Lower leg skin (tissue), 4 donors: Measurements from ENCODE around the gene ADGRG4. TPM values are rescaled to one million over a fixed set of nuclear protein-coding genes. Genes with fewer than 3 reads are reported as not detected.

ENCODE experiments used
- DNase-seq, 2 donors: peaks; one replicate each; pipeline ENCODE4 v3.0.0-alpha.2; 2019; ENCODE audit warnings: low spot score in 2 of 2
- H3K4me3 ChIP-seq: fragments of 200-600 bp; sonication (generic); 2 replicates; pipeline ENCODE4 v1.5.1; 2017; ENCODE audit warnings: mild to moderate bottlenecking, low read depth; ENCODE audit not compliant: poor library complexity, severe bottlenecking
- CTCF ChIP-seq, 3 donors: fragments of 450-650 bp; IDR thresholded peaks; one replicate each; pipeline ENCODE4 v1.5.1; 2016; ENCODE audit warnings: antibody characterized with exemption in 3 of 3, mild to moderate bottlenecking in 3 of 3, moderate library complexity in 2 of 3
- POLR2A ChIP-seq, 2 donors: fragments of 450-650 bp; IDR thresholded peaks; one replicate each; pipeline ENCODE4 v1.6.1; 2016 to 2017; ENCODE audit warnings: antibody characterized with exemption in 2 of 2, mild to moderate bottlenecking in 1 of 2, moderate library complexity in 1 of 2
- WGBS, 2 donors: methylation state at CpG; one replicate each; pipeline ENCODE4 v1.1.5; 2018; 5-methylcytosine and 5-hydroxymethylcytosine counted together
- intact Hi-C: fragments of 100-400 bp; cut with DNase I; formaldehyde crosslinking; loops from one replicate; pipeline ENCODE4 v1.15.0; 2023; ENCODE audit warnings: low total_unique reads
- total RNA-seq, 4 donors: library from RNA; depleted of rRNA; stranded (reverse); fragments of >200 nt; gene quantifications; one replicate each; pipeline ENCODE4 v1.1.0, GENCODE V29; 2016

Gene ADGRG4
- total RNA-seq, 4 donors from 2014 or later: not detected

- WGBS, 2 donors: 42 to 57% methylated on average over 1 to 2 of the region's 2 CpGs
- intact Hi-C loops: no loop called here
- TF ChIP-seq POLR2A (IDR thresholded peaks at IDR 0.05) (no peak), CTCF (IDR thresholded peaks at IDR 0.05) (no peak)
- no peak overlapping the region for H3K4me3 ChIP-seq
- no peak for DNase-seq
Measured at GRCh38 chrX:136291824-136292223, 8.9 kb upstream of the ADGRG4 start.

- 45 to 55% methylated on average over 2 of the region's 2 CpGs for WGBS, 2 donors
- DNase-seq: no peak
- H3K4me3 ChIP-seq: no peak overlapping the region
- intact Hi-C loops: no loop called here
- no peak for TF ChIP-seq CTCF (IDR thresholded peaks at IDR 0.05)
- no peak for TF ChIP-seq POLR2A (IDR thresholded peaks at IDR 0.05)
Measured at GRCh38 chrX:136292656-136293055, 8.1 kb upstream of the ADGRG4 start.

- intact Hi-C loops: loop anchor here (5.0 kb wide), 1 partner anchor 1212 kb away; no protein-coding TSS in a partner anchor
- H3K4me3 ChIP-seq: no peak overlapping the region
- no peak for DNase-seq
- WGBS, 2 donors: 76 to 79% methylated on average over 8 of the region's 8 CpGs
- TF ChIP-seq POLR2A (IDR thresholded peaks at IDR 0.05) (no peak), CTCF (IDR thresholded peaks at IDR 0.05) (no peak)
Measured at GRCh38 chrX:136295380-136295779, 5.4 kb upstream of the ADGRG4 start.

DNA sequence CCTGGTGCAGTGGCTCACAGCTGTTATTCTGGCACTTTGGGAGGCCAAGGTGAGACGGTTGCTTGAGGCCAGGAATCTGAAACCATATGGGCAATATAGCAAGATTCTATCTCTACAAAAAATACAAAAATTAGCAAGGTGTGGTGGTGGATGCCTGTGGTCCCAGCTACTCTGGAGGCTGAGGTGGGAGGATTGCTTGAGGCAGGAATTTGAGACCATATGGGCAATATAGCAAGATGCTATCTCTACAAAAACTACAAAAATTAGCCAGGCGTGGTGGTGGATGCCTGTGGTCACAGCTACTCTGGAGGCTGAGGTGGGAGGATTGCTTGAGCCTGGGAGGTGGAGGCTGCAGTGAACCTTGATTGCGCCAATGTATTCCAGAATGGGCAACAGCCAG is 2.3 kb downstream of the ADGRG4 start:
- intact Hi-C loops: no loop called here
- 71 to 77% methylated on average over 3 of the region's 3 CpGs for WGBS, 2 donors
- TF ChIP-seq CTCF (IDR thresholded peaks at IDR 0.05) (no peak), POLR2A (IDR thresholded peaks at IDR 0.05) (no peak)

DNA sequence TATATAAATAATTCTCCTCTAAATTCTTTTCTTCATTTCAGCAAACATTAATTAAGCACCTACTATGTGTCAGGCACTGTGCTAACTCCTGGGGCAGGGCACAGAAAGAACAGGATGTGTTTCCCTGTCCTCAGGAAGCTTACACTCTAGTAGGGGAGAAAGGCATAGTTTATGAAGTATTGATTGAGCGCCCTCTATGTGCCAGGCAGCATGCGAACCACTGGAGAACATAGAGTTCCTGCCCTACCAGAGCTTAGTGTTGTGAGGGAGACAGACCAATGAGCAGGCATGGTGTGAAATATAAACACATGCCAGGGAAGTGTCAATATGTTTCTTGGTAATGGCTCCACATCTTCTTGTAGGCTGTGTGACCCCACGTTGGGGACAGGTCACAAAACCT is 3.7 kb downstream of the ADGRG4 start:
- 54 to 80% methylated on average over 3 of the region's 3 CpGs for WGBS, 2 donors
- TF ChIP-seq CTCF (IDR thresholded peaks at IDR 0.05) (no peak), POLR2A (IDR thresholded peaks at IDR 0.05) (no peak)
- intact Hi-C loops: no loop called here
- no peak for DNase-seq
- H3K4me3 ChIP-seq: no peak overlapping the region

More for the DNA sequence above, 2.3 kb downstream of the ADGRG4 start:
- no peak for DNase-seq
- no peak overlapping the region for H3K4me3 ChIP-seq

DNA sequence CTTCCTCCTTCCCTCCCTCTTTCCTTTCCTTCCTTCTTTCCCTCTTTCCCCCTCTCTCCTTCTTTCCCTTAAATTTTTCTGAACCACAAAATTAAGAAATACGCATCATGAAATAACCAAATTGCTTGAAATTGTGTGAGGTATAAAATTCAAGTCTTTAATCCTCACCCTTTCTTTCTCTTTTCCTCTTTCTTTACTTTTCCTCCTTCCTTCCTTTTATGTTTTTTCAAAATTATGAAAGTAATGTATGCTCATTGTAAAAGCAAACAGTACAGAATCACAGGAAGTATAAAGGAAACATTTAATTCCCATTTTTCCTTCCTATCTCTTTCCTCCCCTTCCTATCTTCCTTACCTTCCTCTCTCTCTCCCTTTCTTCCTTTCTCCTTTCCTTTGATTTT is 5.4 kb downstream of the ADGRG4 start:
- intact Hi-C loops: no loop called here
- DNase-seq: no peak
- TF ChIP-seq CTCF (IDR thresholded peaks at IDR 0.05) (no peak), POLR2A (IDR thresholded peaks at IDR 0.05) (no peak)
- WGBS, 2 donors: 72 to 88% methylated on average over 1 of the region's 1 CpG
- H3K4me3 ChIP-seq: no peak overlapping the region
